Natural killer cell (primary cell): ENCODE results near the gene CLDN9. TPM values are rescaled to one million over a fixed set of nuclear protein-coding genes. Genes with fewer than 3 reads are reported as not detected.
A peak's percentile ranks its signal among the peaks of the same experiment; 100 is the strongest.

Source experiments
- ATAC-seq, 3 donors: fragments of 150-1000 bp in 2 of 3; fragments of 200-7000 bp in 1 of 3; cut with Tn5 transposase; 1 replicate in 1 of 3; 2 replicates in 2 of 3; pipeline ENCODE4 v1.10.0; 2021; ENCODE audit warnings: mild to moderate bottlenecking in 2 of 3, moderate library complexity in 2 of 3
- DNase-seq, 2 donors: peaks; one replicate each; pipeline versions ENCODE4 v3.0.0 to v3.0.0-alpha.2; 2013 to 2021; ENCODE audit warnings: mixed read lengths in 1 of 2
- H3K27ac ChIP-seq: one replicate; pipeline ENCODE4 v1.5.1; 2013; ENCODE audit warnings: mild to moderate bottlenecking, low read length
- H3K27me3 ChIP-seq: one replicate; pipeline ENCODE4 v1.6.1; 2013; ENCODE audit warnings: low read length; ENCODE audit not compliant: control insufficient read depth, insufficient read depth
- H3K36me3 ChIP-seq: one replicate; pipeline ENCODE4 v1.6.1; 2013; ENCODE audit warnings: low read length; ENCODE audit not compliant: control insufficient read depth, insufficient read depth
- H3K4me1 ChIP-seq: one replicate; pipeline ENCODE4 v1.6.1; 2013; ENCODE audit warnings: low read length; ENCODE audit not compliant: control insufficient read depth, insufficient read depth
- H3K4me3 ChIP-seq: one replicate; pipeline ENCODE4 v1.5.1; 2013; ENCODE audit warnings: low read length
- H3K9me3 ChIP-seq: one replicate; pipeline ENCODE4 v1.6.1; 2013; ENCODE audit warnings: low read length; ENCODE audit not compliant: control insufficient read depth, insufficient read depth
- H3K27ac Mint-ChIP-seq, 2 donors: one replicate each; pipeline ENCODE4 v1.8.0; 2022; ENCODE audit warnings: mild to moderate bottlenecking in 2 of 2, mixed read lengths in 2 of 2, moderate library complexity in 1 of 2
- H3K27me3 Mint-ChIP-seq, 2 donors: one replicate each; pipeline ENCODE4 v1.8.0; 2022; ENCODE audit warnings: low read depth in 2 of 2, mixed read lengths in 2 of 2
- H3K36me3 Mint-ChIP-seq: one replicate; pipeline ENCODE4 v1.8.0; 2022; ENCODE audit warnings: mixed read lengths
- H3K4me1 Mint-ChIP-seq, 2 donors: one replicate each; pipeline ENCODE4 v1.8.0; 2022; ENCODE audit warnings: mixed read lengths in 2 of 2
- H3K4me3 Mint-ChIP-seq: one replicate; pipeline ENCODE4 v1.8.0; 2022; ENCODE audit warnings: mild to moderate bottlenecking, moderate library complexity, mixed read lengths
- H3K9me3 Mint-ChIP-seq, 2 donors: one replicate each; pipeline ENCODE4 v1.8.0; 2022; ENCODE audit warnings: mixed read lengths in 2 of 2
- WGBS: methylation state at CpG from one replicate; pipeline ENCODE4 v1.1.7; 2013; ENCODE audit warnings: missing lambda C conversion rate; ENCODE audit not compliant: insufficient coverage; 5-methylcytosine and 5-hydroxymethylcytosine counted together
- intact Hi-C: fragments of 100-400 bp; cut with micrococcal nuclease; formaldehyde crosslinking; loops from one replicate; pipeline ENCODE4 v1.14.2; 2022
- total RNA-seq, 4 donors: library from RNA; stranded (reverse); fragments of 120-200 nt in 1 of 4; gene quantifications; one replicate each; pipeline versions ENCODE4 v1.2.3 to v1.2.4, GENCODE V29; 2013 to 2022
- TF ChIP-seq, protein P1 (sequence below): fragments of 200-600 bp; IDR thresholded peaks from one replicate; pipeline ENCODE4 v1.8.0; 2022; ENCODE audit warnings: antibody characterized with exemption

CLDN9 gene
- total RNA-seq, 3 donors from 2014 or later (not counting 1 experiment from before 2014, with no cell fraction given): 0.34 to 0.35 TPM; not detected in 1

DNA sequence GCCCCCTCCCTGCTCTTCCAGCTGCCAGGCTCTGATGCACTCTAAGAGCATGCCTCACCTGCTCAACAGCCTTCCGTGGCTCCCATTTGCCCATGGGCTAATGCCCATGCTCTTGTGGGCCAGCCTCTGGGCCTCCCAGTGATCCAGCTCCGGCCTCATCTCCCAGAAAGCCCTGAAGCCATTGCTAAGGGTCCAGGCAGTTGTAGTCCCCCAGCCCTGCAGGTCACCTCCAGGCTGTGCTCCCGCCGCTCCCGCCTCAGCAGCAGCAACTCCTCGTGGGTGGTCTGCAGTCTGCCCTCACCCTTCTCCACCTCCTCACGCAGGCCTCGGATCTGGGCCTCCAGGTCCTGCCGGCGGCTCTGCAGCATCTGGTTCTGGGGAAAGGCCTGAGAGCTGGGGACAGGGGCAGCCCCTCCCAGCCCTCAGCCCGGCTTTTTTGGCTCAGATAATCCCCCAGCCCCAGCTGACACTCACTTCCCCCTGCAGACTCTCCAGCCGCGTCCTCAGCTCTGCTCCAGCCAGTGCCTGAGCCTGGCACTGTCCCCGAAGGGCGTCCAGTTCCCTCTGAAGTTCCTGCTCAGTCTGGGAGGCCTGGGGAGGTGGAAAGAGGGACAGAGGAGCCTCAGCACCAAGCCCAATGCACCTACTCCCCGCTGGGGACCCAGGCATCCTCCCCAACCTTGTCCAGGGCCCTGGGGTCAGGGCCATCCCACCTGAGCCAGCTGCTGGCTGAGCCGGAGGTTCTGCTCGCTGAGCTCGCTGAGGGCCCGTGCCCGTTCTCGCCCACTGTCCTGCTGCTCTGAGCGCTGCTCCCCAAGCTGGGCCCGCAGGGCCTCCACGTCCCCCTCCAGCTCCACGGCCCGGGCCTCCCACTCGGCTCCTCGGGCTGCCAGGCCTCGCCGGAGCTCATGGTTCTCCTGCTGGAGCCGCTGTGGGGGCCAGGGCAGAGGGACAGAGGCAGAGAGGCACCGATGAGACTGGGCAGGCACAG, 17.8 kb downstream of the CLDN9 start:
- Mint-ChIP-seq H3K9me3 (no peaks in the 10 kb centered on the region), H3K27me3 (peaks cover 35 to 48% of the 10 kb centered on the region in 2 donors), H3K27ac (no peak overlapping the region), H3K4me3 (no peak overlapping the region), H3K4me1 (peaks cover 6 to 36% of the 10 kb centered on the region in 2 donors), H3K36me3 (no peaks in the 10 kb centered on the region)
- H3K36me3 ChIP-seq: peaks cover 15% of the 10 kb centered on the region
- no peak overlapping the region for H3K4me3 ChIP-seq
- peaks cover 24% of the 10 kb centered on the region for H3K4me1 ChIP-seq
- no peaks in the 10 kb centered on the region for H3K9me3 ChIP-seq
- H3K27ac ChIP-seq: no peak overlapping the region
- 80% methylated on average over 33 of the region's 33 CpGs for WGBS
- TF ChIP-seq, protein P1, sequence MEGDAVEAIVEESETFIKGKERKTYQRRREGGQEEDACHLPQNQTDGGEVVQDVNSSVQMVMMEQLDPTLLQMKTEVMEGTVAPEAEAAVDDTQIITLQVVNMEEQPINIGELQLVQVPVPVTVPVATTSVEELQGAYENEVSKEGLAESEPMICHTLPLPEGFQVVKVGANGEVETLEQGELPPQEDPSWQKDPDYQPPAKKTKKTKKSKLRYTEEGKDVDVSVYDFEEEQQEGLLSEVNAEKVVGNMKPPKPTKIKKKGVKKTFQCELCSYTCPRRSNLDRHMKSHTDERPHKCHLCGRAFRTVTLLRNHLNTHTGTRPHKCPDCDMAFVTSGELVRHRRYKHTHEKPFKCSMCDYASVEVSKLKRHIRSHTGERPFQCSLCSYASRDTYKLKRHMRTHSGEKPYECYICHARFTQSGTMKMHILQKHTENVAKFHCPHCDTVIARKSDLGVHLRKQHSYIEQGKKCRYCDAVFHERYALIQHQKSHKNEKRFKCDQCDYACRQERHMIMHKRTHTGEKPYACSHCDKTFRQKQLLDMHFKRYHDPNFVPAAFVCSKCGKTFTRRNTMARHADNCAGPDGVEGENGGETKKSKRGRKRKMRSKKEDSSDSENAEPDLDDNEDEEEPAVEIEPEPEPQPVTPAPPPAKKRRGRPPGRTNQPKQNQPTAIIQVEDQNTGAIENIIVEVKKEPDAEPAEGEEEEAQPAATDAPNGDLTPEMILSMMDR: no peak
- DNase-seq (no peak), ATAC-seq (no peak)
- intact Hi-C loops: no loop called here
- H3K27me3 ChIP-seq: peaks cover 37% of the 10 kb centered on the region

DNA sequence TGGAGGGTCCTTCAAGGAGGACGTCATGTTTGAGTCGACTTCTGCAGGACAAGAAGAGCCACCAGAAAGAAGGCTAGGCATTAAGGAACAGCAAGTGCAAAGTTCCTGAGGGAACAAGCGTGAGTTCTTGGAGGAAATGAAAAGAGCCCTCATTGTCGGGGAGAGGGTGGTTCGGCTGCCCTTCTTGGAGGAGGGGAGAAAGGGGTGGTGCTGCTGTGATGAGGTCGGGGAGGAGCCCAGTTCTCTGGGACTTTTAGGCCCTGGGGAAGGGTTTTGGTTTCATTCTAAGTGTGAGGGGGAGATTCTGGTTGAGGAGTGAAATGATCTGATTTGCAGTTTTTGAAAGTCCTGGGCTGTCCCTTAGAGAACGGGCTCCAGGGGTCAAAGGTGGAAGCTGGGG, 19.9 kb downstream of the CLDN9 start:
- H3K9me3 ChIP-seq: no peaks in the 10 kb centered on the region
- H3K4me3 Mint-ChIP-seq: no peak overlapping the region
- DNase-seq: no peak
- peaks cover 36% of the 10 kb centered on the region for H3K4me1 ChIP-seq
- no peak overlapping the region for H3K4me3 ChIP-seq
- no peaks in the 10 kb centered on the region for H3K36me3 Mint-ChIP-seq
- intact Hi-C loops: no loop called here
- TF ChIP-seq, protein P1: no peak
- no peak for ATAC-seq
- H3K27ac ChIP-seq: no peak overlapping the region
- WGBS: 36% methylated on average over 7 of the region's 7 CpGs
- no peaks in the 10 kb centered on the region for H3K9me3 Mint-ChIP-seq
- H3K4me1 Mint-ChIP-seq: peaks cover 6 to 40% of the 10 kb centered on the region in 2 donors
- H3K27me3 ChIP-seq: peaks cover 55% of the 10 kb centered on the region
- no peak overlapping the region for H3K27ac Mint-ChIP-seq
- peaks cover 42 to 59% of the 10 kb centered on the region in 2 donors for H3K27me3 Mint-ChIP-seq
- H3K36me3 ChIP-seq: no peaks in the 10 kb centered on the region

DNA sequence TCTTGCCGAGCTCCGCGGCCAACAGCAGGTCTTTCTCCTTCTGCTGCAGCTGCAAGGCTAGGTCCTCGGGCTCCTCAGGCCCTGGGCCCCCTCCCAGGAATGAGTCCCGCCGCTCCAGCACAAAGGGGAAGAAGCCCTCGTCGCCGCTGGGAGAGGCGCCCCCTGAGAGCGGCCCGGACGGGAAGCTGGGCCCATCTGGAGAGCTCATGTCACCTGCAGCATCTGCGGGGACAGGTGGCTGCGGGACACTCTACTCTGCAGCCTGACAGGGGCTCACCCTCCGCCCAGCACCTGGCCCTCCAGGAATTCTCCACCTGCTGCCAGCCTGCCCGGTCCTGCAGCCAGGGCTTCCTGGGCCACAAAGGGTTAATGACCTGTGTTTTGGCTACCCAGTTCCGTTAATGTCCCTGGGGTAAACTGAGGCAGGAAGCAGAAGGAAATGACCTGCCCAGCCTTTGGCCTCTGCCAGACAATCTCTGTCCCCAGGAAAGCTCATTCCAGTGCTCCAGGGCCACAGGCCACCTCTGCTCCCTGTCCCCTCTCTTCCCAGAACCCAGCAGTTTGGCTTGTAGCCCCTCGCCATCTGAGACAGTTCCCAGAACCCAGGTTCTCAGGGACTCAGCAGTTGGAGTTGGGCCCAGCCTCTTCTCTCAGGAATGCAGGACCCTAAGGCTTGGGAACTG, 22.7 kb downstream of the CLDN9 start:
- DNase-seq (no peak), ATAC-seq (no peak)
- Mint-ChIP-seq H3K4me3 (no peak overlapping the region), H3K27ac (peak overlapping the region in 1 of 2 donors; percentile 29), H3K36me3 (no peaks in the 10 kb centered on the region), H3K9me3 (no peaks in the 10 kb centered on the region), H3K4me1 (peaks cover 0 to 15% of the 10 kb centered on the region in 2 donors), H3K27me3 (peaks cover 37 to 59% of the 10 kb centered on the region in 2 donors)
- peaks cover 55% of the 10 kb centered on the region for H3K27me3 ChIP-seq
- H3K36me3 ChIP-seq: no peaks in the 10 kb centered on the region
- TF ChIP-seq, protein P1: no peak
- intact Hi-C loops: no loop called here
- no peak overlapping the region for H3K4me3 ChIP-seq
- no peaks in the 10 kb centered on the region for H3K9me3 ChIP-seq
- WGBS: 25% methylated on average over 19 of the region's 19 CpGs
- H3K4me1 ChIP-seq: peaks cover 13% of the 10 kb centered on the region
- H3K27ac ChIP-seq: no peak overlapping the region
